ENCODE data around the gene UROC1. TPM values are rescaled to one million over a fixed set of nuclear protein-coding genes. Genes with fewer than 3 reads are reported as not detected.

Gene UROC1
- total and polyA plus RNA-seq, 2 of the 13 experiments (the other 11 are each of a cell fraction or from before 2014, with no cell fraction given), result 0.71 to 1.3 TPM

GRCh38 chr3:126487151-126487771 is 30.3 kb downstream of the UROC1 start:
- Histone ChIP-seq H3K27ac (ENCODE audit: extremely low read length, insufficient read depth, low read length) (no peak overlapping the region), H3K27me3 (ENCODE audit: control insufficient read depth in 1 of 2, insufficient read depth in 2 of 2, low read length in 2 of 2) (no peaks in the 10 kb centered on the region; a peak in 1 of 5 replicates), H2AFZ (ENCODE audit: low read length) (no peak overlapping the region), H3K4me2 (ENCODE audit: low read depth, low read length) (peak overlapping the region; percentile 59), H3K79me2 (ENCODE audit: insufficient read depth, low read length) (no peaks in the 10 kb centered on the region), H3K4me1 (ENCODE audit: insufficient read depth, low read length) (peaks cover 69% of the 10 kb centered on the region), H3K9ac (ENCODE audit: insufficient read depth, low read depth, low read length) (no peak overlapping the region), H3K9me3 (ENCODE audit: low read length) (no peaks in the 10 kb centered on the region), H3K36me3 (replicated peaks in 1 of 2; ENCODE audit: control insufficient read depth in 1 of 2, insufficient read depth in 2 of 2, low read length in 2 of 2) (no peaks in the 10 kb centered on the region), H3K4me3 (replicated peaks in 1 of 3; ENCODE audit: insufficient read depth in 1 of 3, low read depth in 2 of 3, low read length in 3 of 3) (peak overlapping the region in 1 of 3 experiments; percentile 39; a peak in 1 of 6 replicates), H4K20me1 (ENCODE audit: insufficient read depth, low read length) (no peaks in the 10 kb centered on the region)
- no TSS peak for BruUV-seq (replicated peaks)
- FAIRE-seq (peak; percentile 71), DNase-seq (ENCODE audit: low spot score) (peak; percentile 58), ATAC-seq (peak; percentile 78)
- intact Hi-C loops (cut with micrococcal nuclease; ENCODE audit: unreplicated experiment), result no loop called here
- in situ Hi-C loops (cut with HindIII; ENCODE audit: extremely low pct_ligation_motif_present, low pct_unique_long_range_greater_than_20kb), result no loop called here
- CTCF ChIA-PET (ENCODE audit: low intra/inter-chr PET ratio, low total read pairs), result no interaction called here
- POLR2A ChIA-PET, result interaction anchor here (0.6 to 2.8 kb wide), 4 partner anchors 11 to 42 kb away, joined by 3 to 12 read pairs (median 4); partner anchors contain the start of gene ZXDC
- 37% methylated on average over 8 of the region's 17 CpGs for WGBS (ENCODE audit: low lambda C conversion rate)
- TF ChIP-seq ZNF784 (CRISPR knock-in tag; IDR thresholded peaks at IDR 0.05; ENCODE audit: borderline replicate concordance) (no peak), MATR3 (CRISPR knock-in tag; IDR thresholded peaks at IDR 0.05) (no peak), ZNF260 (CRISPR knock-in tag; IDR thresholded peaks at IDR 0.05; ENCODE audit: borderline replicate concordance, low read depth) (no peak), KLF12 (CRISPR knock-in tag; IDR thresholded peaks at IDR 0.05; ENCODE audit: borderline replicate concordance) (no peak), ARNT (IDR thresholded peaks at IDR 0.05) (no peak), ZNF605 (CRISPR knock-in tag; IDR thresholded peaks at IDR 0.05) (0 out of 2 replicates have a peak, but pooled peaks have one; percentile 18), CBX1 (IDR thresholded peaks at IDR 0.05; ENCODE audit: low read depth) (no peak), PRDM15 (CRISPR knock-in tag; IDR thresholded peaks at IDR 0.05) (no peak), THRA (CRISPR knock-in tag; IDR thresholded peaks at IDR 0.05; ENCODE audit: borderline replicate concordance) (no peak), ZNF441 (CRISPR knock-in tag; IDR thresholded peaks at IDR 0.05; ENCODE audit: borderline replicate concordance) (no peak), DMAP1 (CRISPR knock-in tag; IDR thresholded peaks at IDR 0.05) (no peak), STAG1 (CRISPR knock-in tag; IDR thresholded peaks at IDR 0.05) (peak; percentile 26)
- TF ChIP-seq, protein P1, sequence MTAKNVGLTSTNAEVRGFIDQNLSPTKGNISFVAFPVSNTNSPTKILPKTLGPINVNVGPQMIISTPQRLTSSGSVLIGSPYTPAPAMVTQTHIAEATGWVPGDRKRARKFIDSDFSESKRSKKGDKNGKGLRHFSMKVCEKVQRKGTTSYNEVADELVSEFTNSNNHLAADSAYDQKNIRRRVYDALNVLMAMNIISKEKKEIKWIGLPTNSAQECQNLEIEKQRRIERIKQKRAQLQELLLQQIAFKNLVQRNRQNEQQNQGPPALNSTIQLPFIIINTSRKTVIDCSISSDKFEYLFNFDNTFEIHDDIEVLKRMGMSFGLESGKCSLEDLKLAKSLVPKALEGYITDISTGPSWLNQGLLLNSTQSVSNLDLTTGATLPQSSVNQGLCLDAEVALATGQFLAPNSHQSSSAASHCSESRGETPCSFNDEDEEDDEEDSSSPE (CRISPR knock-in tag; IDR thresholded peaks at IDR 0.05), result 0 out of 2 replicates have a peak, but pooled peaks have one; percentile 39
- TF ChIP-seq, protein P2, sequence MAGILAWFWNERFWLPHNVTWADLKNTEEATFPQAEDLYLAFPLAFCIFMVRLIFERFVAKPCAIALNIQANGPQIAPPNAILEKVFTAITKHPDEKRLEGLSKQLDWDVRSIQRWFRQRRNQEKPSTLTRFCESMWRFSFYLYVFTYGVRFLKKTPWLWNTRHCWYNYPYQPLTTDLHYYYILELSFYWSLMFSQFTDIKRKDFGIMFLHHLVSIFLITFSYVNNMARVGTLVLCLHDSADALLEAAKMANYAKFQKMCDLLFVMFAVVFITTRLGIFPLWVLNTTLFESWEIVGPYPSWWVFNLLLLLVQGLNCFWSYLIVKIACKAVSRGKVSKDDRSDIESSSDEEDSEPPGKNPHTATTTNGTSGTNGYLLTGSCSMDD (CRISPR knock-in tag; IDR thresholded peaks at IDR 0.05), result no peak
